Urinary bladder (tissue), 4 donors: ENCODE measurements around the gene RAPGEF6. TPM values are rescaled to one million over a fixed set of nuclear protein-coding genes. Genes with fewer than 3 reads are reported as not detected.

Source experiments
- DNase-seq: peaks from one replicate; pipeline ENCODE4 v3.0.0-alpha.2; 2015; ENCODE audit errors: extremely low spot score
- H3K27ac ChIP-seq: one replicate; pipeline ENCODE4 v1.5.1; 2013; ENCODE audit warnings: low read depth, mild to moderate bottlenecking, moderate library complexity
- H3K36me3 ChIP-seq: one replicate; pipeline ENCODE4 v1.6.1; 2013; ENCODE audit warnings: mild to moderate bottlenecking, moderate library complexity; ENCODE audit not compliant: insufficient read depth
- H3K4me1 ChIP-seq: one replicate; pipeline ENCODE4 v1.6.1; 2013; ENCODE audit warnings: mild to moderate bottlenecking, moderate library complexity; ENCODE audit not compliant: insufficient read depth
- H3K4me3 ChIP-seq: one replicate; pipeline ENCODE4 v1.5.1; 2013; ENCODE audit warnings: low read depth, low read length
- WGBS: extraction: QIAGEN DNeasy Blood & Tissue Kit; methylation state at CpG from one replicate; pipeline ENCODE4 v1.1.7; 2013; 5-methylcytosine and 5-hydroxymethylcytosine counted together
- polyA plus RNA-seq: library from polyadenylated mRNA; stranded (reverse); fragments of 200-250 nt; gene quantifications from one replicate; pipeline ENCODE4 v1.2.3, GENCODE V29; 2013
- total RNA-seq: library from RNA; depleted of rRNA; stranded (reverse); fragments of >200 nt; gene quantifications from one replicate; pipeline ENCODE4 v1.2.3, GENCODE V29; 2014
- donor health status: healthy with polysubstance abuse.
- donor health status: healthy.

RAPGEF6 gene
- total and polyA plus RNA-seq, 2 donors, result 6.1 to 58.8 TPM

- Histone ChIP-seq H3K4me1 (no peaks in the 10 kb centered on the region), H3K4me3 (no peak overlapping the region), H3K36me3 (no peaks in the 10 kb centered on the region), H3K27ac (no peak overlapping the region)
- no peak for DNase-seq
- WGBS, result 98% methylated on average over 1 of the region's 1 CpG
Measured at GRCh38 chr5:131661933-131662332, 26.9 kb upstream of the RAPGEF6 start.

DNA sequence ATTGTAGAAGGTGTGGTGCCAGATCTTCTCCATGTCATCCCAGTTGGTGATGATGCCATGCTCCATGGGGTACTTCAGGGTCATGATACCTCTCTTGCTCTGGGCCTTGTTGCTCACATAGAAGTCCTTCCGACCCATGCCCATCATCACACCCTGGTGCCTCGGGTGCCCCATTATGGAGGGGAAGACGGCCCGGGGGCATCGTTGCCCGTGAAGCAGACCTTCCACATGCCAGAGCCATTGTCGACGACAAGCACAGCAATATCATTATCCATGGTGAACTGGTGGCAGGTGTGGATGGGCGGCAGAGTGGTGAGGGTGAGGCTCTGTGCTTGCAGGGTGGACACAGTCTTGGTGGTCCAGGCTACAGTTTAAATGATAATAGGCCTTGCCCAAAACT is 24.8 kb upstream of the RAPGEF6 start:
- no peak for DNase-seq
- Histone ChIP-seq H3K4me3 (no peak overlapping the region), H3K36me3 (no peaks in the 10 kb centered on the region), H3K27ac (no peak overlapping the region), H3K4me1 (no peaks in the 10 kb centered on the region)
- WGBS, result over 99% methylated on average over 9 of the region's 9 CpGs

DNA sequence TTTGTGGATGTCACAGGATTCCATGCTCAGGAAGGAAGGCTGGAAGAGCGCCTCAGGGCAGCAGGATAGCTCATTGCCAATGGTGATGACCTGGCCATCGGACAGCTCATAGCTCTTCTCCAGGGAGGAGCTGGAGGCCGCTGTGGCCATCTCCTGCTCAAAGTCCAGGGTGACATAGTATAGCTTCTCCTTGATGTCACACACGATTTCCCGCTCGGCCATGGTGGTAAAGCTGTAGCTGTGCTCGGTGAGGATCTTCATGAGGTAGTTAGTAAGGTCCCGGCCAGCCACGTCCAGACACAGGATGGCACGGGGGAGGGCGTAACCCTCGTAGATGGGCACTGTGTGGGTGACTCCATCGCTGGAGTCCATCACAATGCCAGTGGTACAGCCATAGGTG is 24.3 kb upstream of the RAPGEF6 start:
- no peak overlapping the region for H3K27ac ChIP-seq
- H3K36me3 ChIP-seq, result no peaks in the 10 kb centered on the region
- no peak for DNase-seq
- no peaks in the 10 kb centered on the region for H3K4me1 ChIP-seq
- WGBS, result 98% methylated on average over 13 of the region's 13 CpGs
- no peak overlapping the region for H3K4me3 ChIP-seq

GRCh38 chr5:131654776-131655175 is 19.7 kb upstream of the RAPGEF6 start:
- Histone ChIP-seq H3K4me3 (no peak overlapping the region), H3K4me1 (no peaks in the 10 kb centered on the region), H3K36me3 (peaks cover 3% of the 10 kb centered on the region), H3K27ac (no peak overlapping the region)
- no peak for DNase-seq
- WGBS, result 87% methylated on average over 2 of the region's 2 CpGs

- H3K27ac ChIP-seq, result no peak overlapping the region
- WGBS, result 96% methylated on average over 2 of the region's 2 CpGs
- DNase-seq, result no peak
- peaks cover 3% of the 10 kb centered on the region for H3K36me3 ChIP-seq
- H3K4me1 ChIP-seq, result no peaks in the 10 kb centered on the region
- no peak overlapping the region for H3K4me3 ChIP-seq
Measured at GRCh38 chr5:131654309-131654708, 19.3 kb upstream of the RAPGEF6 start.

GRCh38 chr5:131649161-131649560 is 14.1 kb upstream of the RAPGEF6 start:
- H3K36me3 ChIP-seq, result peaks cover 3% of the 10 kb centered on the region
- no peak overlapping the region for H3K27ac ChIP-seq
- DNase-seq, result no peak
- no peak overlapping the region for H3K4me3 ChIP-seq
- 75% methylated on average over 3 of the region's 3 CpGs for WGBS
- H3K4me1 ChIP-seq, result no peaks in the 10 kb centered on the region

DNA sequence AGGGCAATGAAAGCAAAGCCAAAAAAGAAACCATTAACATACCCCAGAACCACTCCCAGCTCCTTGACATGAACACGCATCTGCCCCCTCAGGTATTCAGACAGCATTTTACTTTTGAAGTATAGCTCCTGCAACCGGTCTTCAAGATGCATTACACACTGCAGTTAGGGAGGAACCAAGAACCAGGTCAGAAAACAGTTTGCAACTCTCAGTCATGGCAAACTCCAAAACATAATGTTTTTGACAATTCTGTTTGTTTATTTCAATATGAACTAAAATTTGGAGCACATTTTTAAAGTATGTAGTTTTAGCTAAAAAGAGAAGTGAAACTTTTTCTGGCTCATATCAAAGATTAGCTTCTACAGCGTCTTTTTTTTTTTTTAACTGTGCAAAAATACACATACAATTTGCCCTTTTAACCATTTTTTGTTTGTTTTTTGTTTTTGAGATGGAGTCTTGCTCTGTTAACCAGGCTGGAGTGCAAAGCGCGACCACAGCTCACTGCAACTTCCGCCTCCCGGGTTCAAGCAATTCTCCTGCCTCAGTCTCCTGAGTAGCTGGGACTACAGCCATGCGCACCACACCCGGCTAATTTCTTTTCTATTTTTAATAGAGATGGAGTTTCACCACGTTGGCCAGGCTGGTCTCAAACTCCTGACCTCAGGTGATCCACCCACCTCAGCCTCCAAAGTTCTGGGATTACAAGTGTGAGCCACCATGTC is 12.2 kb upstream of the RAPGEF6 start:
- Histone ChIP-seq H3K4me3 (no peak overlapping the region), H3K27ac (no peak overlapping the region), H3K36me3 (peaks cover 1% of the 10 kb centered on the region), H3K4me1 (no peaks in the 10 kb centered on the region)
- WGBS, result 90% methylated on average over 10 of the region's 10 CpGs
- no peak for DNase-seq

- H3K4me1 ChIP-seq, result no peaks in the 10 kb centered on the region
- no peak for DNase-seq
- H3K4me3 ChIP-seq, result no peak overlapping the region
- H3K27ac ChIP-seq, result no peak overlapping the region
- H3K36me3 ChIP-seq, result peaks cover 1% of the 10 kb centered on the region
- WGBS, result 94% methylated on average over 7 of the region's 7 CpGs
Measured at GRCh38 chr5:131644822-131645221, 9.8 kb upstream of the RAPGEF6 start.

- Histone ChIP-seq H3K27ac (no peak overlapping the region), H3K36me3 (peaks cover 1% of the 10 kb centered on the region), H3K4me1 (no peaks in the 10 kb centered on the region), H3K4me3 (no peak overlapping the region)
- no peak for DNase-seq
- 91% methylated on average over 1 of the region's 1 CpG for WGBS
Measured at GRCh38 chr5:131644370-131644769, 9.3 kb upstream of the RAPGEF6 start.

DNA sequence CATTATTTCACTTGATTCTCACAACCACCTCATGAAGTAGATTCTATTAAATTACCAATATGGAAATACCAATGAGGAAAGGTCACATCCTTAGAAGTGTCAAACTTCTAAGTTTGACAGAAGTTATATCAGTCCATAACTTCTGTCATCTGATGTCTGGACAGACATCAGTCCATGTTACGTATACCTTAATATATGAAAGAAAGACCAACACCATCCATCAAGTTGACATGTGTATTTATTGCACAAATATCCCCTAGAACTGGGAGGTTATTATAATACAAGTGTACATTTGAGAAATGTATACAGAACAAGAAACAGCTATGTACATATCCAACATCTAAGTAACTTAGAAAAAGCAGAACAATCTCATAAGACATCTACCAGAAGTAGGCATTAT is 6.5 kb upstream of the RAPGEF6 start:
- H3K36me3 ChIP-seq, result peaks cover 1% of the 10 kb centered on the region
- 94% methylated on average over 1 of the region's 1 CpG for WGBS
- no peak overlapping the region for H3K4me3 ChIP-seq
- H3K4me1 ChIP-seq, result no peaks in the 10 kb centered on the region
- no peak for DNase-seq
- no peak overlapping the region for H3K27ac ChIP-seq

GRCh38 chr5:131640043-131640856 is 5.2 kb upstream of the RAPGEF6 start:
- DNase-seq, result no peak
- 53% methylated on average over 5 of the region's 5 CpGs for WGBS
- no peak overlapping the region for H3K4me3 ChIP-seq
- no peaks in the 10 kb centered on the region for H3K4me1 ChIP-seq
- H3K27ac ChIP-seq, result no peak overlapping the region
- H3K36me3 ChIP-seq, result peaks cover 1% of the 10 kb centered on the region

DNA sequence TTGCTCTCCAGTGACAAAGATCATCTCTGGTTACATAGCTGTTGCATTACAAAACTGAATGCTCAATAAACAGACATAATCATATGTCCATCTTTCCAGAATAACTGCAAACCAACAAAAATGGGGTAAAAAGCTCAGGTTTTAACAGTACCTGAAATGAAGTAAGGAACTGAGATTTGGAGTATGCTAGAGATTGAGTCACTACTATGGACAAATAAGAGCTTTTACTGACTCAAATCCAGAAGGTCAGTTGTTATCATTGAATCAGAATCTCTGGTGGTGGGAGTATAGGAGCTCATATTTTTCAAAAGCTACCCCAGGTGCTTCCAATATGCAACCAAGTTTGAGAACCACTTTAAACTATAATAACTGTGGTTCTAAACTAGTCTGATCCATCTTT is 4.1 kb upstream of the RAPGEF6 start:
- peaks cover 1% of the 10 kb centered on the region for H3K36me3 ChIP-seq
- no peaks in the 10 kb centered on the region for H3K4me1 ChIP-seq
- no peak overlapping the region for H3K4me3 ChIP-seq
- DNase-seq, result no peak
- H3K27ac ChIP-seq, result no peak overlapping the region

DNA sequence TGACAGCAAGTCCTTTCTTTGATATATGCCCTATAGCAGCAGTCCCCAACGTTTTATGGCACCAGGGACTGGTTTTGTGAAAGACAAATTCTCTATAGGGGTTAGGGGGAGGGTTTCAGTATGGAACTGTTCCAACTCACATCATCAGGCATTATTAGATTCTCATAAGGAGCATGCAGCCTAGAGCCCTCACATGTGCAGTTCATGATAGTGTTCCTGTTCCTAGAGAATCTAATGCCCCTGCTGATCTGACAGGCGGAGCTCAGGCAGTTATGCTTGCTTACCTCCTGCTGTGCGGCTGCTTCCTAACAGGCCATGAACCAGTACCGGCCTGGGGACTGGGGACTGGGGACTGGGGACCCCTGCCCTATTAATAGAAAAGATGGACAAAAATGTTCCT is 2.7 kb upstream of the RAPGEF6 start:
- Histone ChIP-seq H3K27ac (no peak overlapping the region), H3K36me3 (no peaks in the 10 kb centered on the region), H3K4me1 (no peaks in the 10 kb centered on the region), H3K4me3 (no peak overlapping the region)
- no peak for DNase-seq
- WGBS, result 80% methylated on average over 4 of the region's 4 CpGs
